MG63 (cell line): ENCODE measurements around the gene POU4F3. TPM values are rescaled to one million over a fixed set of nuclear protein-coding genes. Genes with fewer than 3 reads are reported as not detected.

Source experiments
- DNase-seq: peaks from one replicate; pipeline ENCODE4 v3.0.0-alpha.2; 2020
- H3K27me3 ChIP-seq: fragments of 250-450 bp; sonication (Bioruptor Pico); 2 replicates; pipeline ENCODE4 v1.5.1; 2020; ENCODE audit warnings: mild to moderate bottlenecking, moderate library complexity
- H3K36me3 ChIP-seq: fragments of 250-450 bp; sonication (Bioruptor Pico); 2 replicates; pipeline ENCODE4 v1.5.1; 2020; ENCODE audit warnings: mild to moderate bottlenecking, moderate library complexity
- H3K4me3 ChIP-seq: fragments of 250-450 bp; sonication (Bioruptor Pico); 2 replicates; pipeline ENCODE4 v1.5.1; 2020; ENCODE audit warnings: mild to moderate bottlenecking, moderate library complexity
- H3K9me3 ChIP-seq: fragments of 250-450 bp; sonication (Bioruptor Pico); 2 replicates; pipeline ENCODE4 v1.5.1; 2020; ENCODE audit warnings: mild to moderate bottlenecking, moderate library complexity
- total RNA-seq: library from RNA; depleted of rRNA; stranded (reverse); fragments of >200 nt; shearing (Covaris generic); gene quantifications from 2 replicates; pipeline ENCODE4 v1.2.3, GENCODE V29; 2014; ENCODE audit warnings: low replicate concordance

Gene POU4F3
- total RNA-seq, 1 experiment from 2014 or later = not detected

GRCh38 chr5:146334074-146334533 is 4.5 kb upstream of the POU4F3 start:
- Histone ChIP-seq H3K4me3 (no peak overlapping the region), H3K36me3 (no peaks in the 10 kb centered on the region), H3K9me3 (no peaks in the 10 kb centered on the region), H3K27me3 (peaks cover 91% of the 10 kb centered on the region)
- no peak for DNase-seq

- Histone ChIP-seq H3K36me3 (no peaks in the 10 kb centered on the region), H3K4me3 (no peak overlapping the region), H3K9me3 (peaks cover 2% of the 10 kb centered on the region; the same call in 1 of the 2 replicates), H3K27me3 (peaks cover 95% of the 10 kb centered on the region)
- DNase-seq = no peak
Measured at GRCh38 chr5:146336197-146336596, 2.4 kb upstream of the POU4F3 start.

GRCh38 chr5:146337264-146337904 is 1.3 kb upstream of the POU4F3 start:
- H3K4me3 ChIP-seq = no peak overlapping the region
- DNase-seq = no peak

GRCh38 chr5:146337928-146338327 is 711 bp upstream of the POU4F3 start:
- DNase-seq = no peak
- Histone ChIP-seq H3K4me3 (no peak overlapping the region), H3K36me3 (no peaks in the 10 kb centered on the region), H3K9me3 (peaks cover 6% of the 10 kb centered on the region), H3K27me3 (peaks cover 95% of the 10 kb centered on the region)

More at GRCh38 chr5:146337264-146337904, 1.3 kb upstream of the POU4F3 start:
- H3K36me3 ChIP-seq = no peaks in the 10 kb centered on the region
- H3K9me3 ChIP-seq = peaks cover 6% of the 10 kb centered on the region
- peaks cover 95% of the 10 kb centered on the region for H3K27me3 ChIP-seq

GRCh38 chr5:146339715-146340259 is 1.1 kb downstream of the POU4F3 start:
- DNase-seq = no peak
- Histone ChIP-seq H3K36me3 (no peaks in the 10 kb centered on the region), H3K4me3 (no peak overlapping the region), H3K9me3 (peaks cover 6% of the 10 kb centered on the region), H3K27me3 (peaks cover 96% of the 10 kb centered on the region)

GRCh38 chr5:146340260-146341081 is 1.8 kb downstream of the POU4F3 start:
- DNase-seq = peak; percentile 73
- Histone ChIP-seq H3K4me3 (no peak overlapping the region), H3K27me3 (peaks cover 99% of the 10 kb centered on the region), H3K9me3 (peaks cover 6% of the 10 kb centered on the region), H3K36me3 (no peaks in the 10 kb centered on the region)

- H3K27me3 ChIP-seq = peaks cover 99% of the 10 kb centered on the region
- peaks cover 6% of the 10 kb centered on the region for H3K9me3 ChIP-seq
- no peak overlapping the region for H3K4me3 ChIP-seq
- DNase-seq = no peak
- no peaks in the 10 kb centered on the region for H3K36me3 ChIP-seq
Measured at GRCh38 chr5:146341854-146342253, 3.2 kb downstream of the POU4F3 start.

- Histone ChIP-seq H3K27me3 (peaks cover 92% of the 10 kb centered on the region), H3K9me3 (peaks cover 6% of the 10 kb centered on the region), H3K4me3 (no peak overlapping the region), H3K36me3 (no peaks in the 10 kb centered on the region)
- DNase-seq = no peak
Measured at GRCh38 chr5:146342519-146342881, 3.9 kb downstream of the POU4F3 start.

GRCh38 chr5:146342882-146343865 is 4.5 kb downstream of the POU4F3 start:
- peaks cover 88% of the 10 kb centered on the region for H3K27me3 ChIP-seq
- no peak for DNase-seq
- H3K36me3 ChIP-seq = no peaks in the 10 kb centered on the region
- H3K9me3 ChIP-seq = peaks cover 6% of the 10 kb centered on the region
- H3K4me3 ChIP-seq = no peak overlapping the region

GRCh38 chr5:146344155-146345118 is 5.8 kb downstream of the POU4F3 start:
- H3K27me3 ChIP-seq = peaks cover 81% of the 10 kb centered on the region
- no peaks in the 10 kb centered on the region for H3K36me3 ChIP-seq
- peak; percentile 58 for DNase-seq
- peaks cover 6% of the 10 kb centered on the region for H3K9me3 ChIP-seq
- no peak overlapping the region for H3K4me3 ChIP-seq

GRCh38 chr5:146345240-146345577 is 6.6 kb downstream of the POU4F3 start:
- DNase-seq = no peak
- peaks cover 6% of the 10 kb centered on the region for H3K9me3 ChIP-seq
- H3K27me3 ChIP-seq = peaks cover 73% of the 10 kb centered on the region
- H3K36me3 ChIP-seq = no peaks in the 10 kb centered on the region
- H3K4me3 ChIP-seq = no peak overlapping the region

GRCh38 chr5:146345578-146346366 is 7.1 kb downstream of the POU4F3 start:
- Histone ChIP-seq H3K36me3 (no peaks in the 10 kb centered on the region), H3K9me3 (peaks cover 6% of the 10 kb centered on the region; the same call in 1 of the 2 replicates), H3K27me3 (peaks cover 68% of the 10 kb centered on the region), H3K4me3 (no peak overlapping the region)
- no peak for DNase-seq

- H3K4me3 ChIP-seq = no peak overlapping the region
- DNase-seq = no peak
- H3K9me3 ChIP-seq = no peaks in the 10 kb centered on the region
- H3K27me3 ChIP-seq = peaks cover 10% of the 10 kb centered on the region
- no peaks in the 10 kb centered on the region for H3K36me3 ChIP-seq
Measured at GRCh38 chr5:146357126-146357525, 18.5 kb downstream of the POU4F3 start.

- DNase-seq = no peak
- H3K4me3 ChIP-seq = no peak overlapping the region
Measured at GRCh38 chr5:146359836-146360235, 21.2 kb downstream of the POU4F3 start.

More at GRCh38 chr5:146359836-146360235, 21.2 kb downstream of the POU4F3 start:
- Histone ChIP-seq H3K27me3 (peaks cover 10% of the 10 kb centered on the region), H3K36me3 (no peaks in the 10 kb centered on the region), H3K9me3 (no peaks in the 10 kb centered on the region)
